ENCODE results near the gene HBG2. TPM values are rescaled to one million over a fixed set of nuclear protein-coding genes. Genes with fewer than 3 reads are reported as not detected.

The HBG2 gene
- total and polyA plus RNA-seq, 2 experiments from 2014 or later, result not detected

DNA sequence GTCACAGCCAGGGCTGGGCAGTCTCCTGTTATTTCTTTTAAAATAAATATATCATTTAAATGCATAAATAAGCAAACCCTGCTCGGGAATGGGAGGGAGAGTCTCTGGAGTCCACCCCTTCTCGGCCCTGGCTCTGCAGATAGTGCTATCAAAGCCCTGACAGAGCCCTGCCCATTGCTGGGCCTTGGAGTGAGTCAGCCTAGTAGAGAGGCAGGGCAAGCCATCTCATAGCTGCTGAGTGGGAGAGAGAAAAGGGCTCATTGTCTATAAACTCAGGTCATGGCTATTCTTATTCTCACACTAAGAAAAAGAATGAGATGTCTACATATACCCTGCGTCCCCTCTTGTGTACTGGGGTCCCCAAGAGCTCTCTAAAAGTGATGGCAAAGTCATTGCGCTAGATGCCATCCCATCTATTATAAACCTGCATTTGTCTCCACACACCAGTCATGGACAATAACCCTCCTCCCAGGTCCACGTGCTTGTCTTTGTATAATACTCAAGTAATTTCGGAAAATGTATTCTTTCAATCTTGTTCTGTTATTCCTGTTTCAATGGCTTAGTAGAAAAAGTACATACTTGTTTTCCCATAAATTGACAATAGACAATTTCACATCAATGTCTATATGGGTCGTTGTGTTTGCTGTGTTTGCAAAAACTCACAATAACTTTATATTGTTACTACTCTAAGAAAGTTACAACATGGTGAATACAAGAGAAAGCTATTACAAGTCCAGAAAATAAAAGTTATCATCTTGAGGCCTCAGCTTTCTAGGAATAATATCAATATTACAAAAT is 33.7 kb upstream of the HBG2 start:
- Histone ChIP-seq H3K27ac (ENCODE audit: low read depth) (no peak overlapping the region), H3K36me3 (ENCODE audit: insufficient read depth) (no peaks in the 10 kb centered on the region), H3K4me3 (no peak overlapping the region), H3K4me1 (ENCODE audit: insufficient read depth) (no peaks in the 10 kb centered on the region), H4K20me1 (replicated peaks; ENCODE audit: insufficient read depth) (no peaks in the 10 kb centered on the region), H3K9me2 (ENCODE audit: insufficient read depth) (peaks cover 3% of the 10 kb centered on the region; the same call in 1 of the 2 replicates), H3K4me2 (no peak overlapping the region), H2AFZ (no peak overlapping the region), H3K79me2 (replicated peaks; ENCODE audit: insufficient read depth) (no peaks in the 10 kb centered on the region), H3K27me3 (ENCODE audit: insufficient read depth) (no peaks in the 10 kb centered on the region), H3F3A (replicated peaks; ENCODE audit: low read depth) (no peaks in the 10 kb centered on the region)
- no peaks in the 10 kb centered on the region for H3K27me3 Mint-ChIP-seq (ENCODE audit: insufficient read depth, low read depth, poor library complexity)
- H3K27ac Mint-ChIP-seq, result no peak overlapping the region
- H3K9me3 Mint-ChIP-seq, result no peaks in the 10 kb centered on the region
- H3K4me3 Mint-ChIP-seq, result no peak overlapping the region
- no peak for ATAC-seq
- no peaks in the 10 kb centered on the region; the same call in 2 of the 3 replicates for H3K36me3 Mint-ChIP-seq (ENCODE audit: low read depth)
- H3K4me1 Mint-ChIP-seq, result no peaks in the 10 kb centered on the region
- no peak for DNase-seq (ENCODE audit: low spot score)
- TF ChIP-seq, protein P1, sequence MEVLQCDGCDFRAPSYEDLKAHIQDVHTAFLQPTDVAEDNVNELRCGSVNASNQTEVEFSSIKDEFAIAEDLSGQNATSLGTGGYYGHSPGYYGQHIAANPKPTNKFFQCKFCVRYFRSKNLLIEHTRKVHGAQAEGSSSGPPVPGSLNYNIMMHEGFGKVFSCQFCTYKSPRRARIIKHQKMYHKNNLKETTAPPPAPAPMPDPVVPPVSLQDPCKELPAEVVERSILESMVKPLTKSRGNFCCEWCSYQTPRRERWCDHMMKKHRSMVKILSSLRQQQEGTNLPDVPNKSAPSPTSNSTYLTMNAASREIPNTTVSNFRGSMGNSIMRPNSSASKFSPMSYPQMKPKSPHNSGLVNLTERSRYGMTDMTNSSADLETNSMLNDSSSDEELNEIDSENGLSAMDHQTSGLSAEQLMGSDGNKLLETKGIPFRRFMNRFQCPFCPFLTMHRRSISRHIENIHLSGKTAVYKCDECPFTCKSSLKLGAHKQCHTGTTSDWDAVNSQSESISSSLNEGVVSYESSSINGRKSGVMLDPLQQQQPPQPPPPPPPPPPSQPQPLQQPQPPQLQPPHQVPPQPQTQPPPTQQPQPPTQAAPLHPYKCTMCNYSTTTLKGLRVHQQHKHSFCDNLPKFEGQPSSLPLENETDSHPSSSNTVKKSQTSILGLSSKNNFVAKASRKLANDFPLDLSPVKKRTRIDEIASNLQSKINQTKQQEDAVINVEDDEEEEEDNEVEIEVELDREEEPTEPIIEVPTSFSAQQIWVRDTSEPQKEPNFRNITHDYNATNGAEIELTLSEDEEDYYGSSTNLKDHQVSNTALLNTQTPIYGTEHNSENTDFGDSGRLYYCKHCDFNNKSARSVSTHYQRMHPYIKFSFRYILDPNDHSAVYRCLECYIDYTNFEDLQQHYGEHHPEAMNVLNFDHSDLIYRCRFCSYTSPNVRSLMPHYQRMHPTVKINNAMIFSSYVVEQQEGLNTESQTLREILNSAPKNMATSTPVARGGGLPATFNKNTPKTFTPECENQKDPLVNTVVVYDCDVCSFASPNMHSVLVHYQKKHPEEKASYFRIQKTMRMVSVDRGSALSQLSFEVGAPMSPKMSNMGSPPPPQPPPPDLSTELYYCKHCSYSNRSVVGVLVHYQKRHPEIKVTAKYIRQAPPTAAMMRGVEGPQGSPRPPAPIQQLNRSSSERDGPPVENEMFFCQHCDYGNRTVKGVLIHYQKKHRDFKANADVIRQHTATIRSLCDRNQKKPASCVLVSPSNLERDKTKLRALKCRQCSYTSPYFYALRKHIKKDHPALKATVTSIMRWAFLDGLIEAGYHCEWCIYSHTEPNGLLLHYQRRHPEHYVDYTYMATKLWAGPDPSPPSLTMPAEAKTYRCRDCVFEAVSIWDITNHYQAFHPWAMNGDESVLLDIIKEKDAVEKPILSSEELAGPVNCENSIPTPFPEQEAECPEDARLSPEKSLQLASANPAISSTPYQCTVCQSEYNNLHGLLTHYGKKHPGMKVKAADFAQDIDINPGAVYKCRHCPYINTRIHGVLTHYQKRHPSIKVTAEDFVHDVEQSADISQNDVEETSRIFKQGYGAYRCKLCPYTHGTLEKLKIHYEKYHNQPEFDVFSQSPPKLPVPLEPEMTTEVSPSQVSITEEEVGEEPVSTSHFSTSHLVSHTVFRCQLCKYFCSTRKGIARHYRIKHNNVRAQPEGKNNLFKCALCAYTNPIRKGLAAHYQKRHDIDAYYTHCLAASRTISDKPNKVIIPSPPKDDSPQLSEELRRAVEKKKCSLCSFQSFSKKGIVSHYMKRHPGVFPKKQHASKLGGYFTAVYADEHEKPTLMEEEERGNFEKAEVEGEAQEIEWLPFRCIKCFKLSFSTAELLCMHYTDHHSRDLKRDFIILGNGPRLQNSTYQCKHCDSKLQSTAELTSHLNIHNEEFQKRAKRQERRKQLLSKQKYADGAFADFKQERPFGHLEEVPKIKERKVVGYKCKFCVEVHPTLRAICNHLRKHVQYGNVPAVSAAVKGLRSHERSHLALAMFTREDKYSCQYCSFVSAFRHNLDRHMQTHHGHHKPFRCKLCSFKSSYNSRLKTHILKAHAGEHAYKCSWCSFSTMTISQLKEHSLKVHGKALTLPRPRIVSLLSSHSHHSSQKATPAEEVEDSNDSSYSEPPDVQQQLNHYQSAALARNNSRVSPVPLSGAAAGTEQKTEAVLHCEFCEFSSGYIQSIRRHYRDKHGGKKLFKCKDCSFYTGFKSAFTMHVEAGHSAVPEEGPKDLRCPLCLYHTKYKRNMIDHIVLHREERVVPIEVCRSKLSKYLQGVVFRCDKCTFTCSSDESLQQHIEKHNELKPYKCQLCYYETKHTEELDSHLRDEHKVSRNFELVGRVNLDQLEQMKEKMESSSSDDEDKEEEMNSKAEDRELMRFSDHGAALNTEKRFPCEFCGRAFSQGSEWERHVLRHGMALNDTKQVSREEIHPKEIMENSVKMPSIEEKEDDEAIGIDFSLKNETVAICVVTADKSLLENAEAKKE (CRISPR knock-in tag; IDR thresholded peaks at IDR 0.05), result no peak
- TF ChIP-seq ZNF114 (CRISPR knock-in tag; IDR thresholded peaks at IDR 0.05), result no peak
- TF ChIP-seq, protein P2, sequence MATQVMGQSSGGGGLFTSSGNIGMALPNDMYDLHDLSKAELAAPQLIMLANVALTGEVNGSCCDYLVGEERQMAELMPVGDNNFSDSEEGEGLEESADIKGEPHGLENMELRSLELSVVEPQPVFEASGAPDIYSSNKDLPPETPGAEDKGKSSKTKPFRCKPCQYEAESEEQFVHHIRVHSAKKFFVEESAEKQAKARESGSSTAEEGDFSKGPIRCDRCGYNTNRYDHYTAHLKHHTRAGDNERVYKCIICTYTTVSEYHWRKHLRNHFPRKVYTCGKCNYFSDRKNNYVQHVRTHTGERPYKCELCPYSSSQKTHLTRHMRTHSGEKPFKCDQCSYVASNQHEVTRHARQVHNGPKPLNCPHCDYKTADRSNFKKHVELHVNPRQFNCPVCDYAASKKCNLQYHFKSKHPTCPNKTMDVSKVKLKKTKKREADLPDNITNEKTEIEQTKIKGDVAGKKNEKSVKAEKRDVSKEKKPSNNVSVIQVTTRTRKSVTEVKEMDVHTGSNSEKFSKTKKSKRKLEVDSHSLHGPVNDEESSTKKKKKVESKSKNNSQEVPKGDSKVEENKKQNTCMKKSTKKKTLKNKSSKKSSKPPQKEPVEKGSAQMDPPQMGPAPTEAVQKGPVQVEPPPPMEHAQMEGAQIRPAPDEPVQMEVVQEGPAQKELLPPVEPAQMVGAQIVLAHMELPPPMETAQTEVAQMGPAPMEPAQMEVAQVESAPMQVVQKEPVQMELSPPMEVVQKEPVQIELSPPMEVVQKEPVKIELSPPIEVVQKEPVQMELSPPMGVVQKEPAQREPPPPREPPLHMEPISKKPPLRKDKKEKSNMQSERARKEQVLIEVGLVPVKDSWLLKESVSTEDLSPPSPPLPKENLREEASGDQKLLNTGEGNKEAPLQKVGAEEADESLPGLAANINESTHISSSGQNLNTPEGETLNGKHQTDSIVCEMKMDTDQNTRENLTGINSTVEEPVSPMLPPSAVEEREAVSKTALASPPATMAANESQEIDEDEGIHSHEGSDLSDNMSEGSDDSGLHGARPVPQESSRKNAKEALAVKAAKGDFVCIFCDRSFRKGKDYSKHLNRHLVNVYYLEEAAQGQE (IDR thresholded peaks at IDR 0.05; ENCODE audit: unreplicated experiment), result no peak
- TF ChIP-seq CREB1 (CRISPR knock-in tag; IDR thresholded peaks at IDR 0.05; ENCODE audit: low read depth), result no peak
- TF ChIP-seq EZH2 (IDR thresholded peaks at IDR 0.05; ENCODE audit: low read depth, unreplicated experiment), result no peak
- TF ChIP-seq NANOG (IDR thresholded peaks at IDR 0.05; ENCODE audit: borderline replicate concordance), result no peak

Data from GM23338 (cell line).